ENCODE results near the gene IL11RA. TPM values are rescaled to one million over a fixed set of nuclear protein-coding genes. Genes with fewer than 3 reads are reported as not detected.

The IL11RA gene
- total and polyA plus RNA-seq, 2 of the 8 experiments (the other 6 are each of a cell fraction or from before 2014, with no cell fraction given): 5.5 to 9.1 TPM

DNA sequence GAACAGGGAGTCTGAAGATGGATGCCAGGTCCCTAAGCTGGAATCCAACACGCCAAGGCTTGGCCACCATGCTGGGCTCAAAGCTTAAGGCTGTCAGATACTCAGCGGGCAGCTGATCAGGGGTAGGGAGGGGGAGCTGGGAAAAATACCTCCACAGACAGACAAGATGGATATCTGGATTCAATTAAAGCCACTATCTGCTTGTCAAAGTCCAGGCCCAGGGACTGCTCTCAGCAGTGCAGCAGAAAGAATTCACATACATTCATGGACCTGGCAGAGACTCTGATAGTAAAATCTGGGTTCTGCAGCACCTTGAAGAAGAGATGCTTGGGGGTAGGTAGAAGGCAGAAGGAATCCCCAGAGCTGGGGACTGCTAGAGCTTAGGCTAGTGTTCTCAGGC, 36.9 kb upstream of the IL11RA start:
- Histone ChIP-seq H2BK15ac (ENCODE audit: low read length) (no peak overlapping the region), H3K36me3 (ENCODE audit: control insufficient read depth in 2 of 4, insufficient read depth in 4 of 4, low read length in 3 of 4) (no peaks in the 10 kb centered on the region; a peak in 1 of 8 replicates), H3K27ac (ENCODE audit: low read depth, low read length) (no peak overlapping the region), H3K27me3 (replicated peaks in 1 of 4; ENCODE audit: control insufficient read depth in 3 of 4, extremely low read depth in 1 of 4, insufficient read depth in 3 of 4, low read length in 3 of 4) (peaks cover 0 to 3% (median 2%) of the 10 kb centered on the region in 4 experiments; a peak in 2 of 7 replicates), H3K9ac (replicated peaks in 1 of 4; ENCODE audit: extremely low read depth in 1 of 4, low read depth in 3 of 4, low read length in 3 of 4) (no peak overlapping the region), H3K4ac (replicated peaks; ENCODE audit: insufficient read length, low read depth, low read length) (no peak overlapping the region), H3K56ac (replicated peaks; ENCODE audit: insufficient read length, low read depth, low read length) (no peak overlapping the region), H2BK12ac (ENCODE audit: low read depth, low read length) (no peak overlapping the region), H3K79me2 (ENCODE audit: control insufficient read depth in 1 of 2, insufficient read depth in 2 of 2, low read length in 2 of 2) (no peaks in the 10 kb centered on the region), H3K4me1 (replicated peaks in 1 of 4; ENCODE audit: control insufficient read depth in 3 of 4, insufficient read depth in 4 of 4, low read length in 3 of 4) (peaks cover 4 to 11% (median 6%) of the 10 kb centered on the region in 4 experiments), H2BK5ac (ENCODE audit: low read depth, low read length) (no peak overlapping the region), H4K91ac (replicated peaks; ENCODE audit: insufficient read length, low read length) (no peak overlapping the region), H3K14ac (ENCODE audit: insufficient read length) (no peak overlapping the region), H3K23me2 (ENCODE audit: low read depth, low read length) (peaks cover 15% of the 10 kb centered on the region; the same call in 1 of the 2 replicates), H2BK20ac (ENCODE audit: low read length) (no peak overlapping the region), H4K8ac (ENCODE audit: extremely low read depth, insufficient read depth, low read length) (no peak overlapping the region), H2BK120ac (replicated peaks; ENCODE audit: low read depth, low read length) (no peak overlapping the region), H4K20me1 (replicated peaks in 1 of 2; ENCODE audit: control insufficient read depth in 1 of 2, insufficient read depth in 2 of 2, low read length in 2 of 2) (no peaks in the 10 kb centered on the region), H3K4me3 (ENCODE audit: extremely low read depth in 1 of 4, insufficient read depth in 2 of 4, low read depth in 3 of 4, low read length in 4 of 4) (no peak overlapping the region), H2AFZ (ENCODE audit: low read length) (no peak overlapping the region), H3K79me1 (ENCODE audit: low read depth, low read length) (no peaks in the 10 kb centered on the region), H3K9me3 (ENCODE audit: insufficient read depth in 2 of 2, low read depth in 1 of 2, low read length in 1 of 2) (no peaks in the 10 kb centered on the region), H2AK5ac (ENCODE audit: low read depth, low read length) (no peak overlapping the region), H4K5ac (ENCODE audit: insufficient read length, low read depth, low read length) (no peak overlapping the region), H3K23ac (ENCODE audit: insufficient read length) (no peak overlapping the region), H3K4me2 (ENCODE audit: insufficient read depth in 1 of 2, low read depth in 2 of 2, low read length in 2 of 2) (no peak overlapping the region), H3K18ac (ENCODE audit: extremely low read depth, low read length) (no peak overlapping the region)
- POLR2A ChIA-PET (ENCODE audit: partially characterized antibody): interaction anchor here (0.8 to 0.9 kb wide), 3 partner anchors 13 to 25 kb away, joined by 3 to 4 read pairs (median 3); no protein-coding TSS in a partner anchor
- FAIRE-seq: no peak
- CTCF ChIA-PET (ENCODE audit: partially characterized antibody): interaction anchor here (0.8 to 16.9 kb wide), 11 partner anchors 10 to 211 kb away, joined by 3 to 401 read pairs (median 5); partner anchors contain the start of genes ARID3C, CCL27, GALT and SIGMAR1
- WGBS, 2 experiments (ENCODE audit: extremely low coverage in 1 of 2, insufficient coverage in 1 of 2, insufficient read length in 1 of 2, insufficient replicate concordance in 2 of 2, low coverage in 1 of 2, low lambda C conversion rate in 2 of 2, missing lambda C conversion rate in 1 of 2): 84% methylated on average over 2 of the region's 2 CpGs; no CpG with 5 or more reads in 1 of the 2 experiments
- DNase-seq (ENCODE audit: low read depth in 1 of 2, low spot score in 2 of 2): no peak
- TF ChIP-seq KDM5A (IDR thresholded peaks at IDR 0.05; ENCODE audit: low read length): no peak
- no peak for TF ChIP-seq SIRT6 (IDR thresholded peaks at IDR 0.05; ENCODE audit: low read length)
- TF ChIP-seq BRCA1 (IDR thresholded peaks at IDR 0.05; ENCODE audit: low read depth, low read length): no peak

Data from H1 (cell line).